Natural killer cell (primary cell): ENCODE data around the gene SLC6A7. TPM values are rescaled to one million over a fixed set of nuclear protein-coding genes. Genes with fewer than 3 reads are reported as not detected.

Source experiments
- ATAC-seq, 3 donors: fragments of 150-1000 bp in 2 of 3; fragments of 200-7000 bp in 1 of 3; cut with Tn5 transposase; 1 replicate in 1 of 3; 2 replicates in 2 of 3; pipeline ENCODE4 v1.10.0; 2021; ENCODE audit warnings: mild to moderate bottlenecking in 2 of 3, moderate library complexity in 2 of 3
- DNase-seq, 2 donors: peaks; one replicate each; pipeline versions ENCODE4 v3.0.0 to v3.0.0-alpha.2; 2013 to 2021; ENCODE audit warnings: mixed read lengths in 1 of 2
- H3K27ac ChIP-seq: one replicate; pipeline ENCODE4 v1.5.1; 2013; ENCODE audit warnings: mild to moderate bottlenecking, low read length
- H3K27me3 ChIP-seq: one replicate; pipeline ENCODE4 v1.6.1; 2013; ENCODE audit warnings: low read length; ENCODE audit not compliant: control insufficient read depth, insufficient read depth
- H3K36me3 ChIP-seq: one replicate; pipeline ENCODE4 v1.6.1; 2013; ENCODE audit warnings: low read length; ENCODE audit not compliant: control insufficient read depth, insufficient read depth
- H3K4me1 ChIP-seq: one replicate; pipeline ENCODE4 v1.6.1; 2013; ENCODE audit warnings: low read length; ENCODE audit not compliant: control insufficient read depth, insufficient read depth
- H3K4me3 ChIP-seq: one replicate; pipeline ENCODE4 v1.5.1; 2013; ENCODE audit warnings: low read length
- H3K9me3 ChIP-seq: one replicate; pipeline ENCODE4 v1.6.1; 2013; ENCODE audit warnings: low read length; ENCODE audit not compliant: control insufficient read depth, insufficient read depth
- H3K27ac Mint-ChIP-seq, 2 donors: one replicate each; pipeline ENCODE4 v1.8.0; 2022; ENCODE audit warnings: mild to moderate bottlenecking in 2 of 2, mixed read lengths in 2 of 2, moderate library complexity in 1 of 2
- H3K27me3 Mint-ChIP-seq, 2 donors: one replicate each; pipeline ENCODE4 v1.8.0; 2022; ENCODE audit warnings: low read depth in 2 of 2, mixed read lengths in 2 of 2
- H3K36me3 Mint-ChIP-seq: one replicate; pipeline ENCODE4 v1.8.0; 2022; ENCODE audit warnings: mixed read lengths
- H3K4me1 Mint-ChIP-seq, 2 donors: one replicate each; pipeline ENCODE4 v1.8.0; 2022; ENCODE audit warnings: mixed read lengths in 2 of 2
- H3K4me3 Mint-ChIP-seq: one replicate; pipeline ENCODE4 v1.8.0; 2022; ENCODE audit warnings: mild to moderate bottlenecking, moderate library complexity, mixed read lengths
- H3K9me3 Mint-ChIP-seq, 2 donors: one replicate each; pipeline ENCODE4 v1.8.0; 2022; ENCODE audit warnings: mixed read lengths in 2 of 2
- CTCF ChIP-seq: fragments of 200-600 bp; IDR thresholded peaks from one replicate; pipeline ENCODE4 v1.8.0; 2022; ENCODE audit warnings: antibody characterized with exemption
- WGBS: methylation state at CpG from one replicate; pipeline ENCODE4 v1.1.7; 2013; ENCODE audit warnings: missing lambda C conversion rate; ENCODE audit not compliant: insufficient coverage; 5-methylcytosine and 5-hydroxymethylcytosine counted together
- intact Hi-C: fragments of 100-400 bp; cut with micrococcal nuclease; formaldehyde crosslinking; loops from one replicate; pipeline ENCODE4 v1.14.2; 2022
- total RNA-seq, 4 donors: library from RNA; stranded (reverse); fragments of 120-200 nt in 1 of 4; gene quantifications; one replicate each; pipeline versions ENCODE4 v1.2.3 to v1.2.4, GENCODE V29; 2013 to 2022

SLC6A7 gene
- total RNA-seq, 3 donors from 2014 or later (not counting 1 experiment from before 2014, with no cell fraction given) = not detected

- H3K9me3 ChIP-seq = no peaks in the 10 kb centered on the region
- TF ChIP-seq CTCF = no peak
- peaks cover 23 to 25% of the 10 kb centered on the region in 2 donors for H3K4me1 Mint-ChIP-seq
- no peak overlapping the region for H3K27ac Mint-ChIP-seq
- no peak overlapping the region for H3K4me3 ChIP-seq
- H3K27ac ChIP-seq = no peak overlapping the region
- H3K9me3 Mint-ChIP-seq = no peaks in the 10 kb centered on the region
- intact Hi-C loops = no loop called here
- no peak for DNase-seq
- no peaks in the 10 kb centered on the region for H3K36me3 ChIP-seq
- H3K27me3 ChIP-seq = peaks cover 20% of the 10 kb centered on the region
- no peak for ATAC-seq
- H3K4me3 Mint-ChIP-seq = no peak overlapping the region
- 75% methylated on average over 6 of the region's 6 CpGs for WGBS
- H3K4me1 ChIP-seq = peaks cover 21% of the 10 kb centered on the region
- no peaks in the 10 kb centered on the region for H3K36me3 Mint-ChIP-seq
- H3K27me3 Mint-ChIP-seq = peaks cover 23 to 25% of the 10 kb centered on the region in 2 donors
Measured at GRCh38 chr5:150206098-150206778, 16.4 kb downstream of the SLC6A7 start.

- Histone ChIP-seq H3K27me3 (peaks cover 20% of the 10 kb centered on the region), H3K27ac (no peak overlapping the region), H3K4me1 (peaks cover 21% of the 10 kb centered on the region), H3K9me3 (no peaks in the 10 kb centered on the region), H3K4me3 (no peak overlapping the region), H3K36me3 (no peaks in the 10 kb centered on the region)
- DNase-seq (no peak), ATAC-seq (no peak)
- Mint-ChIP-seq H3K27me3 (peaks cover 23 to 26% of the 10 kb centered on the region in 2 donors), H3K4me1 (peaks cover 23 to 25% of the 10 kb centered on the region in 2 donors), H3K4me3 (no peak overlapping the region), H3K27ac (no peak overlapping the region), H3K9me3 (no peaks in the 10 kb centered on the region), H3K36me3 (no peaks in the 10 kb centered on the region)
- intact Hi-C loops = no loop called here
- TF ChIP-seq CTCF = no peak
- WGBS = 87% methylated on average over 6 of the region's 6 CpGs
Measured at GRCh38 chr5:150206779-150207115, 16.9 kb downstream of the SLC6A7 start.

- Histone ChIP-seq H3K27ac (no peak overlapping the region), H3K4me1 (peaks cover 21% of the 10 kb centered on the region), H3K4me3 (no peak overlapping the region), H3K27me3 (peaks cover 20% of the 10 kb centered on the region), H3K36me3 (no peaks in the 10 kb centered on the region), H3K9me3 (no peaks in the 10 kb centered on the region)
- no peaks in the 10 kb centered on the region for H3K36me3 Mint-ChIP-seq
- 60% methylated on average over 19 of the region's 19 CpGs for WGBS
- peaks cover 23 to 25% of the 10 kb centered on the region in 2 donors for H3K4me1 Mint-ChIP-seq
- no peak for TF ChIP-seq CTCF
- peak overlapping the region; percentile 73 for H3K4me3 Mint-ChIP-seq
- DNase-seq = no peak
- ATAC-seq = no peak
- H3K9me3 Mint-ChIP-seq = no peaks in the 10 kb centered on the region
- peak overlapping the region in 1 of 2 donors; percentile 78 for H3K27ac Mint-ChIP-seq
- peaks cover 21 to 29% of the 10 kb centered on the region in 2 donors for H3K27me3 Mint-ChIP-seq
- intact Hi-C loops = no loop called here
Measured at GRCh38 chr5:150208187-150209098, 18.6 kb downstream of the SLC6A7 start.
